IPS-11a (cell line): ENCODE data around the gene ACER1.

ENCODE experiments used
- H3K4me3 ChIP-seq: one replicate; pipeline ENCODE4 v1.5.1; 2013; ENCODE audit warnings: low read depth, low read length, control low read depth

The ACER1 gene

GRCh38 chr19:6269101-6269886 lies 64.1 kb downstream of the ACER1 start:
- H3K4me3 ChIP-seq = no peak overlapping the region

DNA sequence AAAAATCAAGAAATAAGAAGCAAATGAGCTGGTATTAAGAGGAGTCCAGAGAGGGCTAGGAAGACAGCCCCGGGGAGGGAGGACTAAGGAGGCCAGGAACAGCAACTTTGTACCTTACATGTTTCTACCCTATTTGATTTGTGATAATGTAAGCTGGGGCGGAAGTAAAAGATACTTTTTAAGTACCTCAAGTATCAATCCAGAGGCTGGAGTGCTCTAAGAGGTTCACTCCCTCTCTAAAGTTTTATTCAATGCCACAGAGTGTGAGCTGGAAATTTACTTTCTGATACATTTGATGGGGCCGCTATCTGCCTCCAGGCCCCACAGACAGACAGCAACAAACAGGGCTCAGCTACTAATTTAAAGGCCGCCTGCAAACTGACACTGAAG lies 65.0 kb downstream of the ACER1 start:
- H3K4me3 ChIP-seq = no peak overlapping the region

- H3K4me3 ChIP-seq = no peak overlapping the region
Observed at GRCh38 chr19:6267552-6268381, 65.6 kb downstream of the ACER1 start.

GRCh38 chr19:6264803-6265202 lies 68.6 kb downstream of the ACER1 start:
- no peak overlapping the region for H3K4me3 ChIP-seq

DNA sequence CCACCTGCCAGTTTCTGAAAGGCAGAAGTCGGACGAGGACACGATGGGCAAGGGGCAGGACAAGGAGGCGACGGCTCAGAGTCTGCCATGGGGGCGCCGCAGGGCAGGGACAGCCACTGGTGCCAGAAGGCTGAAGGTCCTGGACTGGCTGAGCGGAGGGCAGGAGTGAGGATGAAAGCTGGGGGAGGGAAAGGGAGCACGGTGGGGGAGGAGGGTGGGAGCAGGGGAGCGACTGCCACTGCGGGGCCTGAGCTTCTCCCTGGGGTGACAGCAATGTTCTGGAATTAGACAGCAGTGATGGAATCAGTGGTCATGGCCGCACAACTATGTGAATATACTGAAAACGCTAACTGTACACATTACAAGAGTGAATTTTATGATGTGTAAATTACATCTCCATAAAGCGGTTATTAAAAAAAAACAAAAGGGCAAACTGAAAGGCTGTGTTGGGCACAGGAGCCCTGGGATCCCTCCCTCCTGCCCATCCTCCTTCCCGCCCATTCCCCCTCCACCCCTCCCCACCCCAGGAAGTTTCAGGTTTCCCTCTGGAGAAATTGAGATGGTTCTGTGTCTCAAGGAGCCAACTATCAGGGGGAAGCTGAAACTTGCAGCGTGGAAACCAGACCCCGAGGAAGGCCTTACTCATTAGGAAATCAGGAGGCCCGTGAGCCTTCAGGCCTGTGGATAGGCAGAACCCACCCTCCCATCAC lies 69.5 kb downstream of the ACER1 start:
- H3K4me3 ChIP-seq = no peak overlapping the region

DNA sequence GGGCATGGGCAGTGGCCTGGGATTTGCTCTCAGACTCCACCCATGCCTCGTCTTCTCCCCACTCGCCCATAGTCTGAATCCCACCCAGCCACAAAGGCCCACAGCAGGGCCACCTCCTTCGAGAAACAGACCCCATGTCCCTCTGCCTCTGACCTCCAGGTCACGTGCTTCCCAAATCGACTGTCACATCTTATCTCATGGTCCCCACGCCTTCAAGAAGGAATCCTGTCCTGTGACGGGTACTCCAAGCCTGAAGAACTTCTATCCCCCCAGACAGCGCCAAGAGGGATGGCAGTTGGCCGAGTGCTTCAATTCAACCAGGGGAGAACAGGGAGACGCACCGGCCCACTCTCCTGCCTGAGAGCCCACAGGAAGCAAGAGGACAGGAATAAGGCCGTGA lies 70.1 kb downstream of the ACER1 start:
- H3K4me3 ChIP-seq = no peak overlapping the region

DNA sequence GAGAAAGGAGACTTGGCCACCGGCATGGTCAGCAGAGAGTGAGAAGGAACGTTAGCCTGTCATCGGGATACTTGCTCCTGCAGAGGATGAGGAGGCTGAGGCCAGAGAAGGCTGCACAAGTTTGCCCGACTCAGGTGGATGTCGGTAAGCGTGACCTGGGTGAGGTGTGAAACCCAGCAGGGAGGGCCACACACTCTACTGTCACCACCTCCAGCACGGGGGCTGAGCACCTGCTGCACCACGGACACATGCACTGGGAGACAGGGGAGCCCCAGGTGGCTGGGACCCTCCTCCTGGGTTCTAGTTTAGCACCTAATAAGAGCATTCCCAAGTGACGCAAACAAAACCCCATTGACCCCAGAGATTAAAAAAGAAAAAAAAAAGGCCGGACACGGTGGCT lies 70.9 kb downstream of the ACER1 start:
- H3K4me3 ChIP-seq = no peak overlapping the region

DNA sequence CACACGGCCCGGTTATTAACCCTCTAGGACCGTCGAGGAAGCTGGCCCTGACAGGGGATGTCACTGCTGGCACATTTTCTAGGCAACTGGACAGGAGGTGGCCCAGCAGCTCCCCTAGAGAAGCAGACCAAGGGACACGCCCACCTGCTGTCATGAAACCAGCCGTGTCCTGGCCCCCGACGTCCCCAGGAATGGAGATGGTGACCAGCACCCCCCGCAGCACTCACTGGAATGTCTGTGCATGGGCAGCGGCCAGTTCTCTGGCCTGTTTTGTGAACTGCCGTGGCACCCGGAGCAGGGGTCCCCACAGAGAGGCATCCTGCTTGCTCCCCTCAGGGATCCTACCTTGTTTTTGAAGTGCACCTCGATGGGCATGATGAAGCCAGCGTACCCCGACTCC lies 71.5 kb downstream of the ACER1 start:
- no peak overlapping the region for H3K4me3 ChIP-seq

DNA sequence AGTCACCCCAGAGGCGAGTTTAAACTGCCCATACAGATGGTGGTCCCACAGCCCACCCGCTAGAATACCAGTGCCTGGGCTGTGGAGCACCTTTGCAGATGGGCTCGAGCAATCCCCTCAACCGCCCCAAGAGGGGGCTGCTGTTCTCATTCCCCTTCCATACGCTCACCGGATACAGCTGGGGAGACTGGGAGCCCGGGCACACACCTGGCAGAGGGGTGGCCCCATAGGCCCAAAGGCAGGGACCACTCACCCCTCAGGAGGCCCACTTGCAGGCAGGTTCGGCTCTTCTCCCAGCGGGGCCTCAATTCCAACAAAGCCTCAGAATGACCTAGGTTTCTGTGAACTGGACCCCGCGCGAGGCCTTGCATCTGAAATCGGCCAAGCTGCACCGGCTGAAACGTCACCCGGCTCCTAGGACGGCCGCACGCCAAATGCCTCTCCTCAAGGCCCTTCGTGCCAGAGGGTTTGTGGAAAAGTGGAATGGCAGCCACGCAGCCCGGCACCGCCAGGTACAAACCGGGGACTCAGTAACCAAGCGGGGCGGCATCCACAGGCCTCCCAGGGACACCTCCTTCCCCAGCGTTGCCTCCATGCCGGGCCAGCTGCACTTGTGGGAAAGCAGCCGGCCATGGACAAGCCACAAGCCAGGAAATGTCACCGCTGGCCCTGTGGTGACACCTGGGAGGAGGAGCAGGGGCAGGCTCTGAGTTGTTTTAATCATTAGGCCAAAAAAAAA lies 72.3 kb downstream of the ACER1 start:
- no peak overlapping the region for H3K4me3 ChIP-seq

DNA sequence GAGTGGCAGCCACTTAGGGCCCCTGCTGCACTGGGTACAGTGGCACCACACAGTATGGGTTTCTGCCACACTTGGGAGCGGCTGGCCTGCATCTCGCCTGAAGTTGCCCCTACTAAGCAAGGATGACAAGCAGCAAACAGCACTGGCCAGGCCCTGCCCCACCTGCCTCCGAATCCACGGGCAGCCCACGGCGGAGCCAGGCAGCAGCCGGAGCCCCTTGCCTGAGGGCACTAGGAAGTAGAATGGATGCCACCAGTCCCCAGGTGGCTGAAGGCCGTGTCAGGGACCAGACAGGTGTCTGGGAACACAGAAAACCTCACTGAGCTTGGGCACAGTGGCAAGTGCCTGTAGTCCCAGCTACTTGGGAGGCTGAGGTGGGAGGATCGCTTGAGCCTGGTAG lies 73.0 kb downstream of the ACER1 start:
- H3K4me3 ChIP-seq = no peak overlapping the region

DNA sequence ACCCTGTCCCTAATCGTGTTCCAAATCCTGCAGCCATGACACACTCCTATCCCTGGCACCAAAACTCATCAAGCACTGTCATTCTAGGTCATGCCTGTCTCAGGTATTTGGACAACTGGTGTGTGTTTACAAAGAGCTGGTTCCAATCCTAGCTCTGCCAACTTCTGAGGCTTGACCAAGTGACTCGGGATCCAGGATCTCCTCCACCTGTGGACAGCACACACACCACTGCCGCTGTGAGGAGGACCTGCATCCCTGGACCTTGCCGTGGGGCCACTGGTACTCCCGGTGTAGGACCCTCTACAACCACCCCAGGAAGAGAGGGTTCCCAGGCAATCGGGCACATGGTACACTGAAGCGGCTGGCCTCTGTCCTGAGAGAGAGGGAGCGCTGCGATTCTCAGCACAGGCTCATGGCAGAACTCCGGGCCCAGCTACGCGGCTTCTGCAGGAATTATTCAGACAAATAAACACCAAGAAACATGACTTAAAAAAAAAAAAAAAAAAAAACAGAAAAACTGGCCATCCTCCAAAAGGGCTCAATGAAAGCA lies 74.0 kb downstream of the ACER1 start:
- H3K4me3 ChIP-seq = no peak overlapping the region

- H3K4me3 ChIP-seq = no peak overlapping the region
Observed at GRCh38 chr19:6258812-6259311, 74.5 kb downstream of the ACER1 start.
